GM12892 (cell line): ENCODE data around the gene GRK1.

Experiments used
- POLR2A ChIP-seq: IDR thresholded peaks from 2 replicates; pipeline ENCODE4 v1.6.1; 2011; ENCODE audit warnings: low read depth, low read length, control low read depth
- POLR2AphosphoS5 ChIP-seq: IDR thresholded peaks from 2 replicates; pipeline ENCODE4 v1.6.1; 2011; ENCODE audit warnings: low read depth, low read length, control low read depth
- TAF1 ChIP-seq: IDR thresholded peaks from 2 replicates; pipeline ENCODE4 v1.6.1; 2011; ENCODE audit warnings: low read depth, mild to moderate bottlenecking, control low read depth, low read length, borderline replicate concordance

- TF ChIP-seq POLR2A (no peak), TAF1 (no peak), POLR2AphosphoS5 (no peak)
Measured at GRCh38 chr13:113737803-113738202, 70.8 kb downstream of the GRK1 start.
